Karpas-422 (cell line): ENCODE data around the gene PSMD6. TPM values are rescaled to one million over a fixed set of nuclear protein-coding genes. Genes with fewer than 3 reads are reported as not detected.

Experiments used
- DNase-seq: peaks from one replicate; pipeline ENCODE4 v3.0.0-alpha.2; 2015
- H2AFZ ChIP-seq: fragments of 200-600 bp; sonication (generic); 2 replicates; pipeline ENCODE4 v1.6.1; 2014; ENCODE audit warnings: antibody characterized with exemption, low read length, mixed read lengths
- H3K27ac ChIP-seq: fragments of 200-600 bp; sonication (generic); 2 replicates; pipeline ENCODE4 v1.5.1; 2014; ENCODE audit warnings: mild to moderate bottlenecking, low read length, moderate library complexity
- H3K27me3 ChIP-seq: fragments of 200-600 bp; sonication (generic); 2 replicates; pipeline ENCODE4 v1.6.1; 2014; ENCODE audit warnings: low read length, mixed read lengths
- H3K36me3 ChIP-seq: fragments of 200-600 bp; sonication (generic); 2 replicates; pipeline ENCODE4 v1.6.1; 2014; ENCODE audit warnings: low read length, mixed read lengths; ENCODE audit not compliant: insufficient read depth
- H3K4me1 ChIP-seq: fragments of 200-600 bp; sonication (generic); 2 replicates; pipeline ENCODE4 v1.6.1; 2014; ENCODE audit warnings: mild to moderate bottlenecking, low read length, mixed read lengths
- H3K4me2 ChIP-seq: fragments of 200-600 bp; sonication (generic); 2 replicates; pipeline ENCODE4 v1.6.1; 2014; ENCODE audit warnings: low read length, low read depth, mild to moderate bottlenecking; ENCODE audit not compliant: poor library complexity, severe bottlenecking
- H3K4me3 ChIP-seq: fragments of 200-600 bp; sonication (generic); 2 replicates; pipeline ENCODE4 v1.5.1; 2014; ENCODE audit warnings: mild to moderate bottlenecking, antibody characterized with exemption, low read length, mixed read lengths
- H3K79me2 ChIP-seq: fragments of 200-600 bp; sonication (generic); 2 replicates; pipeline ENCODE4 v1.6.1; 2014; ENCODE audit warnings: mild to moderate bottlenecking, low read length, mixed read lengths
- H3K9ac ChIP-seq: fragments of 200-600 bp; sonication (generic); 2 replicates; pipeline ENCODE4 v1.6.0; 2014; ENCODE audit warnings: low read length
- H3K9me2 ChIP-seq: fragments of 200-600 bp; sonication (generic), shearing (Covaris generic); replicated peaks from 2 replicates; pipeline ENCODE4 v1.6.0; 2014; ENCODE audit warnings: mild to moderate bottlenecking, low read length, moderate library complexity; ENCODE audit not compliant: insufficient read depth
- H3K9me3 ChIP-seq: fragments of 300-700, 200-600 bp; sonication (generic); 2 replicates; pipeline ENCODE4 v1.6.1; 2014; ENCODE audit warnings: low read length, mixed read lengths
- H4K20me1 ChIP-seq: fragments of 200-600 bp; sonication (generic); 2 replicates; pipeline ENCODE4 v1.6.1; 2014; ENCODE audit warnings: mild to moderate bottlenecking, antibody characterized with exemption, low read length, low read depth; ENCODE audit not compliant: insufficient read depth
- total RNA-seq: library from RNA; depleted of rRNA; stranded (reverse); fragments of >200 nt; shearing (Covaris generic); gene quantifications from 2 replicates; pipeline ENCODE4 v1.2.3, GENCODE V29; 2014; ENCODE audit warnings: low replicate concordance

PSMD6 gene
- total RNA-seq, 1 experiment from 2014 or later: 95.6 TPM

GRCh38 chr3:63988943-63989342 is 34.4 kb downstream of the PSMD6 start:
- DNase-seq: no peak
- Histone ChIP-seq H4K20me1 (peaks cover 15% of the 10 kb centered on the region; the same call in 1 of the 2 replicates), H3K27ac (no peak overlapping the region), H3K4me2 (no peak overlapping the region), H3K9me2 (no peaks in the 10 kb centered on the region), H3K4me3 (no peak overlapping the region), H2AFZ (no peak overlapping the region), H3K27me3 (no peaks in the 10 kb centered on the region), H3K36me3 (peaks cover 45% of the 10 kb centered on the region; the same call in 1 of the 2 replicates), H3K4me1 (no peaks in the 10 kb centered on the region), H3K79me2 (peaks cover 43% of the 10 kb centered on the region), H3K9ac (no peak overlapping the region), H3K9me3 (no peaks in the 10 kb centered on the region)

- no peak for DNase-seq
- peaks cover 57% of the 10 kb centered on the region; the same call in 1 of the 2 replicates for H3K36me3 ChIP-seq
- no peaks in the 10 kb centered on the region for H3K9me3 ChIP-seq
- H3K79me2 ChIP-seq: peaks cover 51% of the 10 kb centered on the region
- H3K4me3 ChIP-seq: no peak overlapping the region
- H4K20me1 ChIP-seq: 0 out of 2 replicates have a peak, but pooled peaks cover 11% of the 10 kb centered on the region
- H3K4me2 ChIP-seq: no peak overlapping the region
- no peak overlapping the region for H3K27ac ChIP-seq
- no peaks in the 10 kb centered on the region for H3K9me2 ChIP-seq
- no peak overlapping the region for H3K9ac ChIP-seq
- H2AFZ ChIP-seq: no peak overlapping the region
- H3K4me1 ChIP-seq: no peaks in the 10 kb centered on the region
- no peaks in the 10 kb centered on the region for H3K27me3 ChIP-seq
These were observed 36.5 kb downstream of the PSMD6 start for GRCh38 chr3:63986831-63987230.

- Histone ChIP-seq H3K4me2 (no peak overlapping the region), H3K79me2 (peaks cover 55% of the 10 kb centered on the region), H3K27ac (no peak overlapping the region), H3K4me3 (no peak overlapping the region), H3K9me2 (no peaks in the 10 kb centered on the region), H4K20me1 (0 out of 2 replicates have a peak, but pooled peaks cover 11% of the 10 kb centered on the region), H3K4me1 (no peaks in the 10 kb centered on the region), H3K9ac (no peak overlapping the region), H3K36me3 (peaks cover 59% of the 10 kb centered on the region; the same call in 1 of the 2 replicates), H3K27me3 (no peaks in the 10 kb centered on the region), H3K9me3 (no peaks in the 10 kb centered on the region), H2AFZ (no peak overlapping the region)
- no peak for DNase-seq
These were observed 37.1 kb downstream of the PSMD6 start for GRCh38 chr3:63986146-63986545.

- no peak overlapping the region for H3K4me3 ChIP-seq
- H3K27ac ChIP-seq: no peak overlapping the region
- H3K36me3 ChIP-seq: peaks cover 70% of the 10 kb centered on the region; the same call in 1 of the 2 replicates
- peaks cover 70% of the 10 kb centered on the region for H3K79me2 ChIP-seq
- H3K9me2 ChIP-seq: no peaks in the 10 kb centered on the region
- H4K20me1 ChIP-seq: 0 out of 2 replicates have a peak, but pooled peaks cover 15% of the 10 kb centered on the region
- no peak overlapping the region for H3K9ac ChIP-seq
- H3K4me2 ChIP-seq: no peak overlapping the region
- H3K27me3 ChIP-seq: no peaks in the 10 kb centered on the region
- no peaks in the 10 kb centered on the region for H3K9me3 ChIP-seq
- no peak overlapping the region for H2AFZ ChIP-seq
- no peaks in the 10 kb centered on the region for H3K4me1 ChIP-seq
- DNase-seq: no peak
These were observed 38.9 kb downstream of the PSMD6 start for GRCh38 chr3:63984391-63984790.

GRCh38 chr3:63981980-63982379 is 41.3 kb downstream of the PSMD6 start:
- Histone ChIP-seq H3K9me2 (no peaks in the 10 kb centered on the region), H3K27ac (no peak overlapping the region), H3K27me3 (no peaks in the 10 kb centered on the region), H4K20me1 (0 out of 2 replicates have a peak, but pooled peaks cover 16% of the 10 kb centered on the region), H3K4me1 (no peaks in the 10 kb centered on the region), H3K9me3 (no peaks in the 10 kb centered on the region), H2AFZ (no peak overlapping the region), H3K4me3 (no peak overlapping the region), H3K79me2 (peaks cover 82% of the 10 kb centered on the region), H3K9ac (no peak overlapping the region), H3K4me2 (no peak overlapping the region), H3K36me3 (peaks cover 57% of the 10 kb centered on the region; the same call in 1 of the 2 replicates)
- no peak for DNase-seq

- Histone ChIP-seq H3K36me3 (peaks cover 52% of the 10 kb centered on the region; the same call in 1 of the 2 replicates), H3K79me2 (peaks cover 82% of the 10 kb centered on the region), H3K4me2 (no peak overlapping the region), H3K9ac (no peak overlapping the region), H3K9me2 (no peaks in the 10 kb centered on the region), H3K27me3 (no peaks in the 10 kb centered on the region), H3K4me3 (no peak overlapping the region), H4K20me1 (0 out of 2 replicates have a peak, but pooled peaks cover 14% of the 10 kb centered on the region), H3K9me3 (no peaks in the 10 kb centered on the region), H3K27ac (no peak overlapping the region), H3K4me1 (no peaks in the 10 kb centered on the region), H2AFZ (no peak overlapping the region)
- DNase-seq: no peak
These were observed 42.3 kb downstream of the PSMD6 start for GRCh38 chr3:63980830-63981498.

GRCh38 chr3:63980019-63980418 is 43.3 kb downstream of the PSMD6 start:
- Histone ChIP-seq H2AFZ (no peak overlapping the region), H3K9me2 (no peaks in the 10 kb centered on the region), H3K36me3 (peaks cover 49% of the 10 kb centered on the region; the same call in 1 of the 2 replicates), H3K9ac (no peak overlapping the region), H3K79me2 (peaks cover 82% of the 10 kb centered on the region), H3K27me3 (no peaks in the 10 kb centered on the region), H3K4me1 (no peaks in the 10 kb centered on the region), H3K27ac (no peak overlapping the region), H3K9me3 (no peaks in the 10 kb centered on the region), H3K4me2 (no peak overlapping the region), H4K20me1 (0 out of 2 replicates have a peak, but pooled peaks cover 8% of the 10 kb centered on the region), H3K4me3 (no peak overlapping the region)
- no peak for DNase-seq

GRCh38 chr3:63979093-63979885 is 44.0 kb downstream of the PSMD6 start:
- H2AFZ ChIP-seq: no peak overlapping the region
- no peak overlapping the region for H3K9ac ChIP-seq
- H3K79me2 ChIP-seq: peaks cover 82% of the 10 kb centered on the region
- peaks cover 42% of the 10 kb centered on the region; the same call in 1 of the 2 replicates for H3K36me3 ChIP-seq
- no peak for DNase-seq
- H3K9me3 ChIP-seq: no peaks in the 10 kb centered on the region
- H3K4me1 ChIP-seq: no peaks in the 10 kb centered on the region
- H3K27me3 ChIP-seq: no peaks in the 10 kb centered on the region
- H4K20me1 ChIP-seq: 0 out of 2 replicates have a peak, but pooled peaks cover 8% of the 10 kb centered on the region
- H3K9me2 ChIP-seq: no peaks in the 10 kb centered on the region
- no peak overlapping the region for H3K27ac ChIP-seq
- no peak overlapping the region for H3K4me2 ChIP-seq
- H3K4me3 ChIP-seq: no peak overlapping the region
